ENCODE data around the gene ADARB1. TPM values are rescaled to one million over a fixed set of nuclear protein-coding genes. Genes with fewer than 3 reads are reported as not detected.

The ADARB1 gene
- total and polyA plus RNA-seq, 9 of the 15 experiments (the other 6 are each of a cell fraction or from before 2014, with no cell fraction given), result 6.7 to 16.0 (median 8.3) TPM

DNA sequence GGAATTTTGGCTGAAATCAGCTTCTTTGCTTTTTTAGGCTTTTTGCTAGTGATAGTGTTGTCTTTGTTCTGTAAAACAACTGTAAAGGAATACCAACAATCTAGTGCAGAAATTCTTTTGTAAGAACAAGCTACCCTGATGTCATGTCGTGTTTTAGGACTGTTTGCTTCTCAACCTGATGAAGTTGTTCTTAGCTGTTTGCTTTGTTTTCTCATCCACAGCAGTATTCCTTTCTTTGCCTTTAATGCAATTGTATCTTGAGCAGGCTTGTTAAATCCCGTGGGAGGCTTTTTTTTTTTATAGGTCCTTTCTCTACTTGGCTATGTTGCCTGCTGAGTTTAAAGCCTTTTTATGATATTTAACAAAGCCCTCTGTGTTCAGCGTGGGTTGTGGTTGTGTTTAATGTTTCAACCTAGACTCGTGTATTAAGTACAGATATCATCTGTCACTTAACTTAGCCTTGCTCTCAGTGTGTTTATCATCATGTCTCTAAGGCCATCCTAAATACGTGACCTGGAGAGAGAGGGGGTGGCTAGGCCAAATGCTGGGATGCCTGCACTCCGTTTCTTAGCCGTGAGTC is 31.6 kb downstream of the ADARB1 start:
- FAIRE-seq, result no peak
- 23% methylated on average over 7 of the region's 7 CpGs for WGBS (ENCODE audit: insufficient coverage, low coverage, missing lambda C conversion rate)

More for the DNA sequence above, 31.6 kb downstream of the ADARB1 start:
- no peak overlapping the region for H3K4me2 ChIP-seq (ENCODE audit: insufficient read depth, low read length)
- peaks cover 13 to 18% of the 10 kb centered on the region in 2 experiments for H3K4me1 ChIP-seq (replicated peaks in 1 of 2; ENCODE audit: control insufficient read depth in 2 of 2, insufficient read depth in 2 of 2, low read length in 2 of 2)
- no peaks in the 10 kb centered on the region for H3K27me3 ChIP-seq (ENCODE audit: control insufficient read depth in 2 of 2, insufficient read depth in 2 of 2, low read length in 2 of 2)
- no peak overlapping the region for H2AFZ ChIP-seq (ENCODE audit: low read depth, low read length)
- no peaks in the 10 kb centered on the region for H3K9me3 ChIP-seq (replicated peaks; ENCODE audit: control insufficient read depth, insufficient read depth, low read depth, low read length)
- TF ChIP-seq ZNF830 (CRISPR knock-in tag; IDR thresholded peaks at IDR 0.05) (no peak), NFE2 (IDR thresholded peaks at IDR 0.05; ENCODE audit: low read depth) (no peak), HMG20A (CRISPR knock-in tag; conservative IDR thresholded peaks at IDR 0.05) (no peak), ZNF224 (CRISPR knock-in tag; IDR thresholded peaks at IDR 0.05) (no peak)
- TF ChIP-seq, protein P1, sequence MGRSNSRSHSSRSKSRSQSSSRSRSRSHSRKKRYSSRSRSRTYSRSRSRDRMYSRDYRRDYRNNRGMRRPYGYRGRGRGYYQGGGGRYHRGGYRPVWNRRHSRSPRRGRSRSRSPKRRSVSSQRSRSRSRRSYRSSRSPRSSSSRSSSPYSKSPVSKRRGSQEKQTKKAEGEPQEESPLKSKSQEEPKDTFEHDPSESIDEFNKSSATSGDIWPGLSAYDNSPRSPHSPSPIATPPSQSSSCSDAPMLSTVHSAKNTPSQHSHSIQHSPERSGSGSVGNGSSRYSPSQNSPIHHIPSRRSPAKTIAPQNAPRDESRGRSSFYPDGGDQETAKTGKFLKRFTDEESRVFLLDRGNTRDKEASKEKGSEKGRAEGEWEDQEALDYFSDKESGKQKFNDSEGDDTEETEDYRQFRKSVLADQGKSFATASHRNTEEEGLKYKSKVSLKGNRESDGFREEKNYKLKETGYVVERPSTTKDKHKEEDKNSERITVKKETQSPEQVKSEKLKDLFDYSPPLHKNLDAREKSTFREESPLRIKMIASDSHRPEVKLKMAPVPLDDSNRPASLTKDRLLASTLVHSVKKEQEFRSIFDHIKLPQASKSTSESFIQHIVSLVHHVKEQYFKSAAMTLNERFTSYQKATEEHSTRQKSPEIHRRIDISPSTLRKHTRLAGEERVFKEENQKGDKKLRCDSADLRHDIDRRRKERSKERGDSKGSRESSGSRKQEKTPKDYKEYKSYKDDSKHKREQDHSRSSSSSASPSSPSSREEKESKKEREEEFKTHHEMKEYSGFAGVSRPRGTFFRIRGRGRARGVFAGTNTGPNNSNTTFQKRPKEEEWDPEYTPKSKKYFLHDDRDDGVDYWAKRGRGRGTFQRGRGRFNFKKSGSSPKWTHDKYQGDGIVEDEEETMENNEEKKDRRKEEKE (IDR thresholded peaks at IDR 0.05; ENCODE audit: borderline replicate concordance in 1 of 2, control insufficient read depth in 1 of 2, low read depth in 2 of 2, low read length in 1 of 2), result no peak
- TF ChIP-seq, protein P2, sequence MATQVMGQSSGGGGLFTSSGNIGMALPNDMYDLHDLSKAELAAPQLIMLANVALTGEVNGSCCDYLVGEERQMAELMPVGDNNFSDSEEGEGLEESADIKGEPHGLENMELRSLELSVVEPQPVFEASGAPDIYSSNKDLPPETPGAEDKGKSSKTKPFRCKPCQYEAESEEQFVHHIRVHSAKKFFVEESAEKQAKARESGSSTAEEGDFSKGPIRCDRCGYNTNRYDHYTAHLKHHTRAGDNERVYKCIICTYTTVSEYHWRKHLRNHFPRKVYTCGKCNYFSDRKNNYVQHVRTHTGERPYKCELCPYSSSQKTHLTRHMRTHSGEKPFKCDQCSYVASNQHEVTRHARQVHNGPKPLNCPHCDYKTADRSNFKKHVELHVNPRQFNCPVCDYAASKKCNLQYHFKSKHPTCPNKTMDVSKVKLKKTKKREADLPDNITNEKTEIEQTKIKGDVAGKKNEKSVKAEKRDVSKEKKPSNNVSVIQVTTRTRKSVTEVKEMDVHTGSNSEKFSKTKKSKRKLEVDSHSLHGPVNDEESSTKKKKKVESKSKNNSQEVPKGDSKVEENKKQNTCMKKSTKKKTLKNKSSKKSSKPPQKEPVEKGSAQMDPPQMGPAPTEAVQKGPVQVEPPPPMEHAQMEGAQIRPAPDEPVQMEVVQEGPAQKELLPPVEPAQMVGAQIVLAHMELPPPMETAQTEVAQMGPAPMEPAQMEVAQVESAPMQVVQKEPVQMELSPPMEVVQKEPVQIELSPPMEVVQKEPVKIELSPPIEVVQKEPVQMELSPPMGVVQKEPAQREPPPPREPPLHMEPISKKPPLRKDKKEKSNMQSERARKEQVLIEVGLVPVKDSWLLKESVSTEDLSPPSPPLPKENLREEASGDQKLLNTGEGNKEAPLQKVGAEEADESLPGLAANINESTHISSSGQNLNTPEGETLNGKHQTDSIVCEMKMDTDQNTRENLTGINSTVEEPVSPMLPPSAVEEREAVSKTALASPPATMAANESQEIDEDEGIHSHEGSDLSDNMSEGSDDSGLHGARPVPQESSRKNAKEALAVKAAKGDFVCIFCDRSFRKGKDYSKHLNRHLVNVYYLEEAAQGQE (IDR thresholded peaks at IDR 0.05; ENCODE audit: borderline replicate concordance), result no peak
- TF ChIP-seq, protein P2 (CRISPR knock-in tag; IDR thresholded peaks at IDR 0.05; ENCODE audit: low read depth), result no peak
- H4K20me1 ChIP-seq (replicated peaks; ENCODE audit: control insufficient read depth, insufficient read depth, low read length), result no peaks in the 10 kb centered on the region
- in situ Hi-C loops (cut with MboI) (no loop called here), intact Hi-C loops (cut with micrococcal nuclease) (no loop called here)
- ATAC-seq (no peak), DNase-seq (ENCODE audit: extremely low read depth in 1 of 4, low spot score in 3 of 4) (no peak)
- no peak overlapping the region for H3K27ac ChIP-seq (ENCODE audit: extremely low read depth, low read depth, low read length)
- ChIA-PET CTCF (ENCODE audit: low intra/inter-chr PET ratio) (interaction anchor here (0.6 kb wide), 2 partner anchors 34 to 74 kb away, joined by 3 to 8 read pairs; no protein-coding TSS in a partner anchor), POLR2A (interaction anchor here (1.2 to 2.1 kb wide), 2 partner anchors 11 to 16 kb away, joined by 3 to 6 read pairs; no protein-coding TSS in a partner anchor)
- H3K36me3 ChIP-seq (ENCODE audit: control insufficient read depth, insufficient read depth, low read length), result no peaks in the 10 kb centered on the region
- H3K79me2 ChIP-seq (ENCODE audit: control insufficient read depth, insufficient read depth, low read length), result no peaks in the 10 kb centered on the region; the same call in 2 of the 3 replicates
- H3K9ac ChIP-seq (ENCODE audit: insufficient read depth in 1 of 2, low read depth in 2 of 2, low read length in 2 of 2), result no peak overlapping the region
- no peaks in the 10 kb centered on the region for H3K9me1 ChIP-seq (ENCODE audit: control insufficient read depth, insufficient read depth, low read length)
- H3K4me3 ChIP-seq, result no peak overlapping the region
- no TSS peak for BruUV-seq (replicated peaks)

Measured in K562 (cell line).